RPMI8226 (cell line): ENCODE results near the gene SLC7A10.

ENCODE experiments used
- DNase-seq: peaks from one replicate; pipeline ENCODE4 v3.0.0-alpha.2; 2015

The SLC7A10 gene

DNA sequence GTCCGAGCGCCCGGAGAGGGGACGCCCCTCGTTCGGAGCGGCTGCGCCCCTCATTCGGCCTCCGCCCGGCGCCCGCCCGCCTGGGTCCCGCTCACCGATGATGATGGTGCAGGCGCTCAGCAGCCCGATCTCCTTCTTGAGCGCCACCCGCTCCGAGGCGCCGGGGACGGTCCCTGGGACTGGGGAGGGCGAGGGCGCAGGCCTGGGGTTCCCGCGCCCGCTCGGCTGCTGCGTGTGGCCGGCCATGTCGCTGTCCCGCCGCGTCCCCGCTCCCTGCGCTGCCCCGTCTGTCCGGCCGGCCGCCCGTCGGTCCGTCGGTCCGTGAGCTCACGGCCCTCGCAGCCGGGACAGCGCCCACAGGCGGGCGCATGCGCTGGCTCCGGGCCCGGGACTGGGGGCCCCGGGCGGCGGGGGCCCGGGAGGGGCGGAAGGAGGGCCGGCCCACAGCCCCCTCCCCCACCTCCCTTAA lies at the start of gene SLC7A10:
Gene SLC7A10 (minus strand): TSS at position 393 of the 469 bp plus-strand sequence. CDS start 147 bp downstream, at position 246.
- no peak for DNase-seq

DNA sequence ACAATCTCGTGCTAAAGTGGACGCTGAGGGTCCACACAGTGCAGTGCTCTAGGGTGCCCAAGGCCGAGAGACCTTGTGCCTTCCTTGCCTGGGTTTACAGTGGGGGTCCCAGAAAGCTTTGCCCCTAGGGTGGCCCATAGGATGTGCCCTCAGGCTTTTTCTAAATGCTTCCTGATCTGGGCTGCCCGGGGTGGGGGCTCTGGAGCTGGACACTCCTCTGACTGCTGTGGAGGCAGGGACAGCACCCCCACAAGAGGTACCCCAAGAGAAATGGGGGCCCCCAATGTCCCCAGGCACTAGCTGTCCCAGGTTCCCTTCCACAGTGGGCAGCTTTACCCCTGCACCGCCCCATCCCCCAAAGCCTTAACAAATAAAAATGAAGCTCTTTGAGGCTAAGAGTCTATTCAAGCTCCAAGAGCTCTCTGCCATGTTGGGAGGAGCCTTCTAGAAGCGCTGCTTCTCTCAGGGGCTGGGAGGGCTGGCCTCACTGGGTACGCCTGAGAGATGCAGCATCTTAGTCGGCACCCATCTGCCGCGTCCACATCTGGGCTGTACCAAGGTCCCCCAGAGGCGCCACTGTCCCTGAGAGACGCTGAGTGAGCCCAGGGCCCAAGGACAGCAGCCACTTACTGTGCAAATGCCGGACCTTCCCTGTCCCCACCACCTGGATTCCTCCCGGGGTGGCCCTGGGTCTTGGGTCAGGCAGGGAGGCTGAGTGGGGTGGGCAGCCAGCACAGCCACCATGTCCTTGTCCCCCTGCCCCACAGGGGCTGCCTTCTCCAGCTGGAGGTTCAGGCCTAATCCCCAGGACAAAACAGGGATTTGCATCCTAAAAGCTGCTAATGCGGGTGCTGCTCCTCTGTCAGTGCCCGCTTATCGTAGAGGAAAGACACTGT lies 49.3 kb upstream of the SLC7A10 start:
- no peak for DNase-seq

DNA sequence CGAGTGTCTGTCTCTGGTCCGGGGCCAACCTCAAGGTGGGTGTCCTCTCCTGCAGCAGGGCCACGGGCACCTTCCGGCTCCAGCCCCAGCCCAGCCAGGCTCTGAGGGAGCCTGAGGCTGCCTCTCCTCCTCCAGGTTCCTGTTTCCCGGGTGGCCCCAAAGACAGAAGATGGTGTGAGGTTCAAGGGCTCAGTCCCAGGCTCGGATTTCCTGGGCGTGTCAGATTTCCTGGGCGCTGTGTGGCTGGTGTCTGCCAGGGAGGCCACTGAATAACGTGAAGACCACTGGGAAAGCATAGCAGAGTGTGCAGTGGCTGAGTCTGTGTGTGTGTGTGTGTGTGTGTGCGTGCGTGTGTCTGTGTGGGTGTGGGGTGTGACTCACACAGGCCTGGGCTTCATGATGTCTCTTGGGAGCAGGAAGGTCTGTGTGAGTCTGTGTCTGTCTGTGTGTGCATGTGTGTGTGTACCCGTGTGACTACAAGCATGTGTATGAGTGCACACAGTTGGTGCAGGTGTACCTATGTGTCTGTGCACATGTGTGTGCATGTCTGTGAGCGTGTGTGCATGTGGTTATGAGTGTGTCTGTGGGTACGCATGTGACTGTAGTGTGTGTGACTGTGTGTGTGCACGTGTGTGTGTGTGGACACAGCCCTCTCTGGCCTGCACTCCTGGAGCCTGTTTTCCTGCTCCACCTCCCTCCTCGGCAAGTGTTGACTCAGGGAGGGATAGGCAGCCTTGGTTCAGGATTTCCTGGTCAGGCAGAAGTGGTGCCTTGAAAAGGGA lies 48.4 kb upstream of the SLC7A10 start:
- DNase-seq = no peak

DNA sequence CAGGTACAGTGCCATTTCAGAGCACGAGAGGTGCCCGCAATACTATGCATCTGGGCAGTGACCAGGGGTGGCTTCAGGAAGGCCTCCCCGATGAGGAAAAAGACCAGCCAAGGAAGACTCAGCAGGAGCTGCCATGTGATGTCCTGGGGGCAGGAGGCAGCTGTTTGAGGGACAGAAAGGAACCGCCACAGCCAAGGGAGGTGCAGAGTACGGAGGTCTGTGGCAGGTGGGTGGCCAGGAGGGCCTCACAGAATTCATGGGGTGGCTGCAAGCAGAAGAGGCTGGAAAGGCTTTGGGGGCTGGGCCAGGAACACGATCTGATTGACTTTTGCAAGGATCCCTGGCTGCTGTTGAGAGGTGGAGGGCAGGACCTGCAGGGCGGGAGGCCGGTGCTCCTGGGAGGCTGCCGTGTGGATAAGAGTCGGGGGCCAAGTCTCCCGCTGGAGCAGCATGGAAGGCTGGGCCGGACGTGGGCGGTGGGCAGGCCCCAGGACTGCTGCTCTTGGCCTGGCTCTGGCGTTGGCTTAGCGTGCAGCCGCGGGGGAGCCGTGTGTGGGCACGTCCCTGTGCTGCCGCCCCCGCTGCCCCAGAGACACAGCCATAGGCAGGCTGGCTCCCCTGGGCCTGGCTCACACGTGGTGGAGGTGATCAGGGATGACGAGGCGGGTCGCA lies 47.6 kb upstream of the SLC7A10 start:
- no peak for DNase-seq

DNA sequence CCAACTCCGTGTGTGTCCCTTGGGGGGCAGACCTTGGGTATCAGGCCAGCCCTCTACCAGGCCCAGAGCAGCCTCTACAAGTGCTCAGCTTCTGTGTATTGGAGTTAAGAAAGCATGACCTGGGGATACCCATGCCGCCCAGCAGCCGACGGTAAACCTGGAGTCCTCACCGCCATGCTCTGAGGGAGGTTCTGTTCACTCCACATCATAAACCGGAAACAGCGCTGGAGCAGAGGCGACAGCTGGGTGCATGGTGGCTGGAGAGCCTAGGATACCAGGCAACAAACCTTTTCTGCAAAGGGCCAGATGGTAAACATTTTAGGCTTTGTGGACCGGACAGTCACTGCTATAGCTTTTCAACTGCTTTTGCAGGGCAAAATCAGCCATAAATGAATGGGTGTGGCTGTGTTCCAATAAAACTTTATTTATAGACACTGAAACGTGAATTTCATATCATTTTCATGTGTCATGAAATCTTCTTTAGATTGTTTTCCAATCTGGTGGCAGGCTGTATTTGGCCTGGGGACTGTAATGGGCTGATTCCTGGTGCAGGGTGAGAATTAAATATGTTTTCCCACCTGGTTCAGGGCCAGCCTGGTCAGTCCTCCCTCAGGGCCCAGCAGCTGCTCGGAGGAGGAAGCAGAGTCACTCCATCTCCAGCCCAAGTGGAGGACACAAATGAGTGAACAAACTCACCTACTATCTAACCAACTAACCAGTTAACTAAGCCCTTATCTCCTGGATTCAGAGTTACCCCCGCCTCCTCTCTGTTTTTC lies 45.8 kb upstream of the SLC7A10 start:
- DNase-seq = no peak

DNA sequence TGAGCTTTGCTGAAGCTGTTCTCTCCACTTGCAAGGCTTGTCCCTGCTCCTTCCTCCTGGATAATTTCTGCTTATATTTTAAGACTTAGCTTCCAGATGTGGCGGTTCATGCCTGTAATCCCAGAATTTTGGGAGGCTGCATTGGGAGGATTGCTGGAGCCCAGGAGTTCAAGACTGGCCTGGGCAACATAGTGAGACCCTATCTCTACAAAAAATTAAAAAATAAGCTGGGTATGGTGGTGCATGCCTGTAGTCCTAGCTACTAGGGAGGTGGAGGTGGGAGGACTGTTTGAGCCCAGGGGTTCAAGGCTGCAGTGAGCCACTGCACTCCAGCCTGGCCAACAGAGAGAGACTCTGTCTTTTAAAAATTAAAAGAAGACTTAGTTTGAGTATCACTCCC lies 45.1 kb upstream of the SLC7A10 start:
- DNase-seq = no peak

DNA sequence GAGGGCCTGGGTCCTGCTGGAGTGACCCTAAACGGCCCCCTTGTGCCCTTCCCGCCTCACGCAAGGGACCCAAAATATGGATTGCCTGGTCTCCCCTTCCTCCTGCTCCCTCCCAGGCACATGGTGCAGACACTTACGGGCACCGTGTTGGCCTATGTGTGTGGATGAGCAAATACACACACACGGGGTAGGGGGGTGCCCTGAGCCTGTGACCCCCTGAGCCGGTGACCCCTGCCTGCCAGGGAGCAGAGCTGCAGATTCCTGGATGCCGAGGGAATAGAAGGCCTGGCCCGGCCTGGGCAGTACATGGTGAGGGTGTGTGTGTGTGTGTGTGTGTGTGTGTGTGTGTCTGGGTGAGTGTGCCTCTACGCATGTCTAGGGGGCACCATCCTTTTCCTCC lies 43.4 kb upstream of the SLC7A10 start:
- DNase-seq = no peak

DNA sequence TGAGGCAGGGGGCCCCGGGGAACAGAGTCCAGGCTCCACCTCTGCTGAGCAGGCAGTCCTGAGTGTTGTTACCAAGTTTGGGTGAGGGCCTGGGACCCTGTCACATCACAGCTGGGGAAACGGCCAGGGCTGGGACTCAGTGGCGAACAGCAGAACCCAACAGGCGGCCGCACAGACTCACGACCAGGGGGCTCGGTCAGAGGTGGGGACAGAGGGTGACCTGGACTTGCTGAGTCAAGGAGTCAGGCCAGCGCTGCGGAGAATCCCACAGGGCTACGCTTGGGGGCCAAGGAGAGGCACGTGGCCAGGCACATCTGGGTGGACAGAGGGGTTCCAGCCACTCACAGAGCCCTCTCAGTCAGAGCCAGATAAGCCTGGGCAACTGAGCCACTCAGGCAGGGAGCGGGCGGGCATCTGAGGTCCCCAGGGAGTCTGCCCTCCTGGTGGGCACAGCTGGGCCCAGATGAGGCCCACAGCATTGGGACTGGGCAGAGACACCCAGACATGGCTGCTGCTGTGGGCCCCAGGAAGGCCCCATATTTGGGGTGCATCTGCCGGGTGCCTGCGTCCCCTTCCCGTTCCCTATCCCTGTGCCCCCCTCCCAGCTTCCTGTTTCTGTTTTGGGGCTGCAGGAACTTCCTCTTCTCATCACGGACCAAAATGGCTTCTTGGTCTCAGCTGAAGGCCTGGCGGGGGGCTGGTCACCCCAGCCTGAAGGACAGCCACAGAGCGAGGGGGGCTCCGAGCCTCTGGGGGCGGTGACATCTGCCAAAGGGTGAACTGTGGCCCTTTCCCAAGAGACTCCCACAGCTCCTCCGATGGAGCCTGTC lies 42.7 kb upstream of the SLC7A10 start:
- no peak for DNase-seq

DNA sequence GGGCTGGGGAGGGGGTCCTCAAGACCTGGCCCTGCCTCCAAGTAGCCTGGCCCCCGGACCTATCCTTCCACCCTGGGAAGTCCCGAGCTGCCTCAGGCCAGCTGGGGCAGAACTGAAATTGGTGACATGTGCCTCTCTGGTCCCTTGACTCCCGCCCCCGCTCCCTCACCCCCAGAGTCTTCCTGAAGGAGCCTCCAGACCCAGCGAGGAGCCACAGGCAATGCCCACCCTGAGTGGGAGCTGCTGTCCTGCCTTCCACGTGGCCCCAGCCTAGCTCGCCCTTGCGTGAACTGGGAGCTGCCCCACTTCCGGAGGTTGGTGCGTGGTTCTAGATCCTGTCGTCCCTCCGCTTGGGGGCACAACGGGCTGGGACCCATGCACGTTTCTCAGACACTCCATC lies 42.1 kb upstream of the SLC7A10 start:
- DNase-seq = no peak

DNA sequence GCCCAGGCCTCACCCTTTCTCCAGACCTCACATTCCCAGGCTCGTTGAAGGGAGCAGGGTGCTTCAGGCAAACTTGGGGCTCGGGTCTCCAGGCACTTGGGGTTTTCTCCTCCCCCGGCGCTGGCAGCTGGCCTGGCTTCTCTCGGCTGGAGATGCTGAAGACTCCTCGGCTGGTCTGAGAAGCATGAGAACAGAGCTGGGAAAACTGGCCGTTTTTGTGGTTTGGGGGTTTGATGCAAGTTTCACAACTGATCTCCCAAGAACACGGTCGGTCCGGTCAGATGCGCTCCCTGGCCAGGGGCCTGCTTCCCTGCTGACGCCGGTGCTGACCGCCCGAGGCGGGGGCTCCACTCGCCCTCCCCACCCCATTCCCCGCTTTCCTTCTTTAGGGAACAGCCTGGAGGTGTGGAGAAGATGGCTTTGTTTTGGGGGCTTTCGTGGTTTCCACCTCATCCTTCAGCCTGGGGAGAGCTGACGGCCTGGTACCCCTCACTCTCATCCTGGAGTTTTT lies 41.4 kb upstream of the SLC7A10 start:
- DNase-seq = no peak

DNA sequence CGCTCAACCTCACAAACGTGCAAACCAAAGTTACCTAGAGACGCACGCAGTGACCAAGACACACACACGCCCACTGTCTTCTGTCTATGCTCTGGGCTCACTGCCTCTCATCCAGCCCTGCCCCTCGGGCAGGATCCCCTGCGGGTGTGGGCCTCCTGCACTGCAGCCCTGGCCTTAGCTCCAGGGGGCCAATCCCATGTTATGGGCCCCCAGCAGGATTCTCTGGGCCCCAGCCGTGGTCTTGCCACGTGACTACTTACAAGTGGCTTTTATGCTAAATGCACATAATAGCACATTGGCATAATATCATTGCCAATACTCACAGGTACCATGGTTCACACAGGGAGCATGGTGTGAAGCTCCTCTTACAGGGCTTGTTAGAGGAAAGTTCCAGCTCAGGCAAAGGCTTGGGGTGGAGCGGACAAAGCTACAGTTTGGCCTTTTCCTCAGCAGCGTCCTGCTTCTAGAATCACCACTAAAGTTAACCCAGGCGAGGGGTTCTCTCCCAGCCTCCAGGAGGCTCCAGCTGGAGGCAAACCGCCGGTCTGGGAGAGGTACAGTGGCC lies 39.3 kb upstream of the SLC7A10 start:
- DNase-seq = no peak

DNA sequence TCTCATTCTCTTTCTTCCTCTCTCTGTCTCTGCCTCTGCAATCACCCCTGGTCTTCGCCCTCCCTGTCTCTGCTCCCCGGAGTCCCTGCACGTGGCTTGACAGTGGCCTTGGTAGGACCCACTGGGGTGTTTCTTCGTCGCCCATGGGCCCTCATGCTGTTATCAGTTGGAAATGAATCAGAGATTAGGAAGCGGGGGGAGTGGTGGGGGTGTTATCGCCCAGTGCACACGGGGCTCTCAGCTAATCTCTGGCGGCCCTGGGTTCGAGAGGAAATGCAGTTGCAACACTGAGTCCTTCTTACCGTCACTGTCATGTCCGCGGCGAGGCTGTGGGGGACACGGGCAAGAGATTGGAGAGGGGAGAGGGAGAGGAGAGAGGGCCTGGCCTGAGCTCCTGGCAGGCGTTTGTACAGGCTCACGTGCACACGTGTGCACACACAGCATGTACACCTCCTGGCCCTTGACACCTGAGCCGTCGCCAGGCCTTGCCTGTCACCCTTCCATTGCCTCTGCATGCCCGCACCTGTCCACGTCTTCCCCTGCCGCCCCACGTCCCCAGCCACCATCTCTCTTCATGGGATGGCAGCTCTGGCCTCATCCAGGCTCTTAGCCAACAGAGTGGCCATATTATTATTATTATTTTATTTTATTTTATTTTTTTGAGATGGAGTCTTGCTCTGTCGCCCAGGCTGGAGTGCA lies 37.8 kb upstream of the SLC7A10 start:
- DNase-seq = no peak

DNA sequence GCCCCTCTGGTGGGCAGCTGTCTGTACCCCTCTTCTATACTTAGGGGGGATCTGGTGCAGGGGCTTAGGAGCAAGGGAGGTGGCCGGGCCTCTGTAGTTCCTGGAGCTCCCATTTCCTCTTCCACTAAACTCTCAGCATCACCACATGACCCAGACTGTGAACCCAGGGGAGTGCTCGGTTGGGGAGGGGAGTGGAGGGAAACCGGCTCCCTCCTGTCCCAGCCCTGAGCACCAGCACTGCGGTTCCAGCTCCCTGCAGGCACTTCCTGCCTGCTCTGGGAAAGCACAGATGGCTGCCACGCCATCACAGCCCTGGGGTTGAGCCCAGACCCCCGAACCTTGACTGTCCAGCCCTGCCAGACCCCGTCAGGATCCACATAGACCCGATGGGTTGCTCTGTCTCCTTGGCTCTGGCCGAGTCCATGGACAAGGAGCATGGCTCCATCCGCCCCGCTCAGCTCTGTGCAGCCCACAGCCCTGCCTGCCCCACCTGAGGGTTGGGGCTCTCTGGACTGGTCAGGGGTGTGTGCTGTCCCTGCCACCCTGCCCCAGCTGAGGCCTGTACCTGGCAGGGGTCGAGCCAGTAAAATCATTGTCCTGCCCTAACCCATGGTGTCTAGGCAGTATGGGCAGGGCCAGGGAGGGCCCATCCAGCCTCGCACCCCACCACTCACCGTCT lies 36.0 kb upstream of the SLC7A10 start:
- no peak for DNase-seq

DNA sequence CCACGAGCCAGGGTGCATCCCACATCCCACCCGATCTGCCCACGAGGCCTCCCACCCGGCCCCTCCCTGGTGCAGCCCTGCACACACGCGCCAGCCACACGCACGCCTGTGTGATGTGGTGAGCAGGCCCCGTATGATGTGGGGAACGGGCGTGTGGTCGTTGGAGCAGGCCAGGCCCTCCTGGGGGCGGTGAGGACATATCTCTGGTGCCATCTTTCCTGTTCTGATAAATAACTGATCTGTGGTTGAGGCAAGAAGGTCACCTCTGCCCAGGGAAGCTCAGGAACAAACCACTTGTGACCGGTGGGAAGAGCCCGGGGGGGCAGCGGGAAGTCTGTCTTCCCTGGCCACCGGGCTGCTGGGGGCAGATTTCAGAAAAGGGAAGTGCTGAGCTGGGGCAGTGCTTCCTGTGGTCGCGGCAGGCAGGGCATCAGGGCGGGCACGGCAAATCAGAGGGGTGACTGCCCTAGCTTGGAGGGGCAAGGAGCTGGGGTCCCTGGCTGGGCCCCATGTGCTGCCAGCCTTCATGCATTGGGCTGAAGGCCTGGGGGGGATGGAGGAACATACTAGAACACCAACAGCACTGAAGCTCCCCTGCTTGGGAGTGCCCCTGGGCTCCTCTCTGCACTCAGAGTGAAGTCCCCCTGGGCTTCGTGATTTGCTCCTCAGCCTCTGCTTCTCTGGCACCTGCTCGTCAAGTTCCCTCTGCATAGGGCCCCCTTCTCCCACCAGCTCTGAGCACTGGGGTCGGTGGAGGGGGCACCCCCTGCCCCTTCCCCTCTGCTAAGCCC lies 35.2 kb upstream of the SLC7A10 start:
- DNase-seq = no peak

DNA sequence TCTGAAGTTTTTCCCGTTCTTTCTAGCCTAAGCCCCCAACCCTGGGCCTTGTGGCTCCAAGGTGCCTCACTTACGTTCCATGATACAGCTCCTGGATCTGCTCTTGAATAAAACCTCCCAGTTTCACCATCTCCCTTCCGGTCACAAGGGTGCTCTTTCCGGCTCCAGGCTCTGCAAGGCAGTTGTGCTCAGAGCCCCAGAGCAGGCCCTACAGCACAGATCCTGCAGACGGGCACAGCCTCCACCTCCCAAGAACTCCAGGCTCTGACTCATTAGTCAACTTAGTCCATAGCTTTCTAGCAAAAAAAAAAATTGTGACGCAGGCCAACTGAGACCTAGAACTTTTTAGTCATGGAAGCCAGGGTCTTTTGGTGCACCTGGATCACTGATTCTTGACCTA lies 33.9 kb upstream of the SLC7A10 start:
- DNase-seq = no peak

DNA sequence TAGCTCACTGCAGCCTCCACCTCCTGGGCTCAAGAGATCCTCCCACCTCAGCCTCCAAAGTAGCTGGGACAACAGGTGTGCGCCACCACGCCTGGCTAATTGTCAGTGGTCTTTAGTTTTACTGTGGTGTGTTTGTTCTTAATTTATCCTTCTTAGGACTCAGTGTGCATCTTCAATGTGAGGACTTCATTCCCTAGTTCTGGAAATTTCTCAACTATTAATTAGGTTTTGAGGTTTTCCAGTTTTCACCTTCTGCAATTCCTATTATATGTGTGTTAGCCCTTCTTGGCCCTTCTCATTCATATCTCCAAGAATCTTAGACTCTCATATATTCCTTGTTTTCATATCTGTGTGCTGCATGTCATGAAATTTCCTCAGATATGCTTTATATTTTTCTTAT lies 32.2 kb upstream of the SLC7A10 start:
- DNase-seq = no peak

DNA sequence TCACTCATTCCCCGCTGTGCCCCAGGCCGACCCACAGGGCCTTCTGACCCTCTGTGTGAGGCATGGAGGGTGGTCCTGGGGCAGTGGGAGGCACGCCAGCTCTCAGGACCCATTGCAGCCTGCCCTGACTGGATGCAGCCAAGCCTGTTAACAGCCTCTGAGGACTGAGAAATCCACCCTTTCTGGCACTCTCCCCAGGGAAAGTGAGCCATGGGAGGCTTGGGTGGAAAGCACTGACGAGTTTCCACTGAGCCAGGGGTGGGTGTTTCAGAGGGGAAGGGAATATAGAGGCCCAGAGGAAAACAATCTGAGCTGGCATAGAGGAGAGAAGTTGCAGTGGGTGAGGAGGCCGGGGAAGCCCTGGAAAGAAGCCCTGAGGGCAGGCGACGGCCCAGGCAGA lies 30.6 kb upstream of the SLC7A10 start:
- DNase-seq = no peak

DNA sequence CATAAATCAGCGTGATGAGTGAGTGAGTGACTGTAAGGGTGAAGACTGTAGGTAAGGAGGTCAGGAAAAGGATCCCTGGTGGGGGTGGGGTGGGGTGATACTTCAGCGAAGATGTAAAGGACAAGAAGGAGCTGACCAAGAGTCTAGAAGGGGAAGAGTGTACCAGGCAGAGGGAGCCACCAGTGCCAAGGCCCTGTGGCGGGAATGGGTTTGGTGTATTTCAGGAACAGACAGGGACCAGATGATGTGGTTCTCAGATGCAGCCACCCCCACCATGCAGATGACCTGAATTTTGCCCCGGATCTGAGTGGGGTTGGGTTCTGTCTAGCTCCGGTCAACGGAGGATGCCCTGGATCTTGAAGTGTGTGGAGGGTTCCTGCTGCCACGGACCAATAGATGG lies 30.1 kb upstream of the SLC7A10 start:
- no peak for DNase-seq

DNA sequence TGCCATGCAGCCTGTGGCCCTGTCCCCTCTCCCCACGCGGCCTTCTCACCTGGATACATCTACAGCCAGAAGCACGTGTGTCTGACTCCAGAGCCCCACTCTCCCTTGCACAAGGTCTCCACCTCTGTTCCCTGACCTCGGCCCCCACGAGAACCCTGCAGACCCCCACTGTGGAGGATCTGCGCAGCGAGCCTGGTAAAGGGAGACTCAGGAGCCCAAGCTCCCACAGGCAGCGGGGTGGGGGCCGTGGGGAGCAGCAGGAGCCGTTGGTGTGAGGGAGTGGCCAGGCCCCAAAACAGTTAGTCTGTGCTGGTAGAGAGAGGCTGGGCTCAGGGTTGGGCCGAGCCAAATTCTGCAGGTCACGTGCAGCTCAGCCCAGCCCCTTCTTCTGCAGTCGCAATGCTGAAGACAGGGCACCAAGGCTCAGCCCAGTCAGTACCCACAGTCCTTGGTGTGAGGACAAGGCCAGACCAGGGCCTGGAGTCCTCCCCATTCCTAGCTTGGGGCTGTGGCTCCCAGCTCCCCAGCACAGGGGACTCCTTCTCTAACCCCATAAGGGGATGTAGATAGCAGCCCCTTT lies 28.7 kb upstream of the SLC7A10 start:
- DNase-seq = no peak
